SK-N-SH (cell line): Measurements from ENCODE around the gene SIX5. TPM values are rescaled to one million over a fixed set of nuclear protein-coding genes. Genes with fewer than 3 reads are reported as not detected.

ENCODE experiments used
- CTCF ChIA-PET: fragments of 300-600, 350-600 bp; formaldehyde crosslinking; extraction: SDS; loops from one replicate; lab custom pipeline; 2021; lab: Yijun Ruan, JAX
- POLR2A ChIA-PET: fragments of 350-600 bp; sonication (Branson Sonifier 250); formaldehyde crosslinking; extraction: SDS; loops from one replicate; lab custom pipeline; 2020; ENCODE audit warnings: antibody characterized with exemption, inconsistent platforms; lab: Yijun Ruan, JAX
- DNase-seq: peaks from one replicate; pipeline ENCODE4 v3.0.0; 2012
- H2AFZ ChIP-seq: fragments of 200-600 bp; sonication (generic); 2 replicates; pipeline ENCODE4 v1.8.1; 2016; ENCODE audit warnings: antibody characterized with exemption, mild to moderate bottlenecking, low read depth
- H3F3A ChIP-seq: fragments of 200-600 bp; sonication (generic); replicated peaks from 2 replicates; pipeline ENCODE3; 2016; ENCODE audit warnings: antibody characterized with exemption, mild to moderate bottlenecking; ENCODE audit not compliant: insufficient read depth
- H3K27ac ChIP-seq, 2 experiments: fragments of 200-500 bp in 1 of 2; fragments of 200-600 bp in 1 of 2; sonication (Bioruptor generic) in 1 of 2; sonication (generic), shearing (Covaris generic) in 1 of 2; 2 replicates each; pipeline versions ENCODE4 v1.5.1 to v1.6.1; 2014 to 2016; ENCODE audit warnings: low read depth in 2 of 2, inconsistent platforms in 1 of 2, low read length in 1 of 2, mild to moderate bottlenecking in 1 of 2, mixed read lengths in 1 of 2
- H3K27me3 ChIP-seq: fragments of 200-600 bp; sonication (generic), shearing (Covaris generic); 2 replicates; pipeline ENCODE4 v1.6.1; 2016; ENCODE audit warnings: mixed run types; ENCODE audit not compliant: insufficient read depth
- H3K36me3 ChIP-seq, 2 experiments: fragments of 200-500 bp in 1 of 2; fragments of 200-600 bp in 1 of 2; sonication (Bioruptor generic) in 1 of 2; sonication (generic) in 1 of 2; replicated peaks in 1 of 2; 2 replicates each; pipeline versions ENCODE3 to v1.5.1; 2014 to 2016; ENCODE audit warnings: low read length in 1 of 2, mild to moderate bottlenecking in 1 of 2; ENCODE audit not compliant: insufficient read depth in 2 of 2, control insufficient read depth in 1 of 2
- H3K4me1 ChIP-seq, 2 experiments: fragments of 200-500 bp in 1 of 2; fragments of 200-600 bp in 1 of 2; sonication (Bioruptor generic) in 1 of 2; sonication (generic), shearing (Covaris generic) in 1 of 2; 2 replicates each; pipeline versions ENCODE4 v1.5.1 to v1.6.1; 2014 to 2016; ENCODE audit warnings: low read depth in 1 of 2, low read length in 1 of 2, mixed run types in 1 of 2; ENCODE audit not compliant: insufficient read depth in 2 of 2, control insufficient read depth in 1 of 2
- H3K4me2 ChIP-seq: fragments of 200-600 bp; sonication (generic), shearing (Covaris generic); 2 replicates; pipeline ENCODE4 v1.6.1; 2017; ENCODE audit warnings: mixed run types
- H3K4me3 ChIP-seq, 2 experiments: fragments of 200-500 bp in 1 of 2; fragments of 200-600 bp in 1 of 2; sonication (Bioruptor generic) in 1 of 2; sonication (generic), shearing (Covaris generic) in 1 of 2; 2 replicates each; pipeline versions ENCODE4 v1.5.1 to v1.8.1; 2014 to 2016; ENCODE audit warnings: low read depth in 2 of 2, inconsistent platforms in 1 of 2, low read length in 1 of 2, mild to moderate bottlenecking in 1 of 2, mixed read lengths in 1 of 2, moderate library complexity in 1 of 2
- H3K79me2 ChIP-seq: fragments of 200-600 bp; sonication (generic); 2 replicates; pipeline ENCODE4 v1.8.1; 2017; ENCODE audit warnings: mild to moderate bottlenecking; ENCODE audit not compliant: insufficient read depth
- H3K9ac ChIP-seq: fragments of 200-600 bp; sonication (generic); 2 replicates; pipeline ENCODE4 v1.6.1; 2017; ENCODE audit warnings: mixed run types
- H3K9me2 ChIP-seq: fragments of 200-600 bp; sonication (generic); 2 replicates; pipeline ENCODE4 v1.6.1; 2017; ENCODE audit warnings: mixed run types
- H3K9me3 ChIP-seq: fragments of 200-600 bp; sonication (generic); 2 replicates; pipeline ENCODE4 v1.6.1; 2017; ENCODE audit warnings: mixed run types, mild to moderate bottlenecking, moderate library complexity
- H4K20me1 ChIP-seq: fragments of 200-600 bp; sonication (generic); 2 replicates; pipeline ENCODE4 v1.6.1; 2017; ENCODE audit warnings: mild to moderate bottlenecking, mixed run types; ENCODE audit not compliant: insufficient read depth
- CHD2 ChIP-seq: fragments of 150-350 bp; IDR thresholded peaks from 2 replicates; pipeline ENCODE4 v1.6.1; 2018; ENCODE audit warnings: low read length; ENCODE audit not compliant: partially characterized antibody
- ELF1 ChIP-seq: IDR thresholded peaks from 2 replicates; pipeline ENCODE4 v1.4.0; 2012
- EZH2phosphoT487 ChIP-seq: fragments of 200-600 bp; sonication (generic); IDR thresholded peaks from 2 replicates; pipeline ENCODE4 v1.6.1; 2017; ENCODE audit warnings: low read depth, mixed run types, mild to moderate bottlenecking, antibody characterized with exemption, moderate library complexity, borderline replicate concordance
- FOXJ3 ChIP-seq: sonication (generic); formaldehyde crosslinking; IDR thresholded peaks from 2 replicates; pipeline ENCODE4 v1.5.1; 2020; ENCODE audit warnings: mild to moderate bottlenecking, missing genetic modification reagents
- GABPA ChIP-seq: IDR thresholded peaks from 2 replicates; pipeline ENCODE4 v1.4.0; 2012; ENCODE audit warnings: low read depth, mild to moderate bottlenecking
- GATA2 ChIP-seq: sonication (generic); formaldehyde crosslinking; IDR thresholded peaks from 2 replicates; pipeline ENCODE4 v1.5.0; 2020; ENCODE audit warnings: mild to moderate bottlenecking, missing genetic modification reagents
- JUND ChIP-seq: IDR thresholded peaks from 2 replicates; pipeline ENCODE4 v1.4.0; 2012
- MEF2A ChIP-seq: IDR thresholded peaks from 2 replicates; pipeline ENCODE4 v1.4.0; 2012; ENCODE audit warnings: low read depth, borderline replicate concordance
- MXI1 ChIP-seq: IDR thresholded peaks from 2 replicates; pipeline ENCODE4 v1.6.1; 2012; ENCODE audit warnings: mild to moderate bottlenecking, low read depth, low read length, improper control_type of control experiment
- POLR2AphosphoS5 ChIP-seq: IDR thresholded peaks from 2 replicates; pipeline ENCODE4 v1.6.1; 2012; ENCODE audit warnings: low read depth, low read length
- RAD21 ChIP-seq: IDR thresholded peaks from 2 replicates; pipeline ENCODE4 v1.6.1; 2012; ENCODE audit warnings: mild to moderate bottlenecking, low read length
- RCOR1 ChIP-seq: fragments of 150-350 bp; IDR thresholded peaks from 2 replicates; pipeline ENCODE4 v1.6.1; 2017; ENCODE audit warnings: antibody characterized with exemption, low read length
- RFX5 ChIP-seq: IDR thresholded peaks from 2 replicates; pipeline ENCODE4 v1.6.1; 2012; ENCODE audit warnings: mild to moderate bottlenecking, improper control_type of control experiment, low read length
- SIN3A ChIP-seq: IDR thresholded peaks from 2 replicates; pipeline ENCODE4 v1.6.1; 2012; ENCODE audit warnings: low read depth, mild to moderate bottlenecking, low read length, moderate library complexity, borderline replicate concordance
- TAF1 ChIP-seq: IDR thresholded peaks from 2 replicates; pipeline ENCODE4 v1.6.1; 2012; ENCODE audit warnings: low read depth, mild to moderate bottlenecking, low read length, moderate library complexity, borderline replicate concordance
- TCF12 ChIP-seq: IDR thresholded peaks from 2 replicates; pipeline ENCODE4 v1.4.0; 2012
- TEAD4 ChIP-seq: IDR thresholded peaks from 2 replicates; pipeline ENCODE4 v1.4.0; 2012; ENCODE audit warnings: mild to moderate bottlenecking, borderline replicate concordance; ENCODE audit not compliant: insufficient read depth
- whole genome bisulfite sequencing: methylation state at CpG from one replicate; pipeline ENCODE4 v1.1.6; 2017; ENCODE audit warnings: low lambda C conversion rate; 5-methylcytosine and 5-hydroxymethylcytosine counted together
- polyA plus RNA-seq, 3 experiments: library from polyadenylated mRNA; depleted of rRNA; stranded (reverse); fragments of >200 nt; gene quantifications; 2 replicates each; pipeline ENCODE4 v1.2.3, GENCODE V29; 2012
- TF ChIP-seq, protein P1 (sequence below): fragments of 150-350 bp; IDR thresholded peaks from 2 replicates; pipeline ENCODE4 v1.6.1; 2017; ENCODE audit warnings: antibody characterized with exemption, low read length, low read depth, borderline replicate concordance
- TF ChIP-seq, protein P2 (sequence below): IDR thresholded peaks from 2 replicates; pipeline ENCODE4 v1.4.0; 2012; ENCODE audit warnings: low read depth
- TF ChIP-seq, protein P3 (sequence below): fragments of 150-350 bp; IDR thresholded peaks from 2 replicates; pipeline ENCODE4 v1.6.1; 2016; ENCODE audit warnings: mild to moderate bottlenecking, low read depth, low read length
- TF ChIP-seq, protein P4 (sequence below): IDR thresholded peaks from 2 replicates; pipeline ENCODE4 v1.6.1; 2012; ENCODE audit warnings: mild to moderate bottlenecking, low read depth, low read length, moderate library complexity
- TF ChIP-seq, protein P5 (sequence below): IDR thresholded peaks from 2 replicates; pipeline ENCODE4; 2012

The SIX5 gene
- polyA plus RNA-seq, 1 of the 3 experiments (the other 2 are of a cell fraction) = 8.4 TPM

DNA sequence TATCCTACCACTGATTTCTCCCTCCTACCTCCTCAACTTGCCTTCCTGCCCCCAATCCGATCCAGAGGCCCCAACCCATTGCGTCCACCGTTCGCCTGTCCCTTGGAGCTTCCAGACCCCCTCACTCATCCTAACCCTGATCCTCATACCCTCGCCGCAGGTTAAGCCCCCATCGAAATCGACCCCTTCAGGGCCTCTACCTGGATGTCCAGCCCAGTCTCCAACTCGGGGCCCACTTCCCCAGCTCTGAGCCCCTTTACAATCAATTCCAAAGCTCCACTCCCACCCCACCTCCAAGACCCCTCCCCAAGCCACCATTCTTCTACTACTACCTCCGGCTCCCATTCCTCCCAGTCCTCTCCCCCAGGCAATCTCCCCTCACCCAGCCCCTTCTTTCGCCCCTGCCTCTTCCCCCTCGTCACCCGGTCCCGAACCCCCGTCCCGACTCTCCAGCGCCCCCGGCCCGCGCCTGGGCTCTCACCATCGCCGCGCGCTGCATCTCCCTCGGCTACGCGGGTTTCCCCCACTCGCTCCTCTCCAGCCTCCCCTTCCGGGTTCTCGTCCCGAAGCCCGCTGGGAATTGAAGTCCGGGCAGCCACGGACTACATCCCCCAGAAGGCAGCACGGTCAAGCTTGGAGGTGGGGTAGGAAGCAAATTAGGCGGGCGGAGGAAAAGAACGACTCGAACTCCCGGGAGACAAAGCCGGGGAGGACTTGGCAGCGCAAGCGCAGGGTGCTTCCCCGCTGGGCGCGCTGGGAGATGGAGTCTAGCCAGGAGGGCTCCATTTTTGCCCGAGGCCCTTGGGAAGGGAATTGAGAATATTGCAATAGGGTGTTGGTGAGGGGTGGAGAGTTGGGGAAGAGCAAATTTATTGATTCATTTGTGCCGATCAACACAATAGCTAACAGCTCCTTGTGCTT, 38.4 kb downstream of the SIX5 start, which contains the start of gene FBXO46 (continued):
- TF ChIP-seq, protein P1, sequence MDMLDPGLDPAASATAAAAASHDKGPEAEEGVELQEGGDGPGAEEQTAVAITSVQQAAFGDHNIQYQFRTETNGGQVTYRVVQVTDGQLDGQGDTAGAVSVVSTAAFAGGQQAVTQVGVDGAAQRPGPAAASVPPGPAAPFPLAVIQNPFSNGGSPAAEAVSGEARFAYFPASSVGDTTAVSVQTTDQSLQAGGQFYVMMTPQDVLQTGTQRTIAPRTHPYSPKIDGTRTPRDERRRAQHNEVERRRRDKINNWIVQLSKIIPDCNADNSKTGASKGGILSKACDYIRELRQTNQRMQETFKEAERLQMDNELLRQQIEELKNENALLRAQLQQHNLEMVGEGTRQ = no peak
- TF ChIP-seq MEF2A = no peak
- TF ChIP-seq JUND = no peak
- TF ChIP-seq POLR2AphosphoS5 = peak; percentile 78
- TF ChIP-seq TEAD4 = no peak
- peak; percentile 52; the same call in 1 of the 2 replicates for TF ChIP-seq TCF12
- TF ChIP-seq FOXJ3 = no peak
- TF ChIP-seq SIN3A = peak; percentile 91
- no peak for TF ChIP-seq RFX5
- TF ChIP-seq, protein P2, sequence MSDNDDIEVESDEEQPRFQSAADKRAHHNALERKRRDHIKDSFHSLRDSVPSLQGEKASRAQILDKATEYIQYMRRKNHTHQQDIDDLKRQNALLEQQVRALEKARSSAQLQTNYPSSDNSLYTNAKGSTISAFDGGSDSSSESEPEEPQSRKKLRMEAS = peak; percentile 63; the same call in 1 of the 2 replicates
- TF ChIP-seq, protein P3, sequence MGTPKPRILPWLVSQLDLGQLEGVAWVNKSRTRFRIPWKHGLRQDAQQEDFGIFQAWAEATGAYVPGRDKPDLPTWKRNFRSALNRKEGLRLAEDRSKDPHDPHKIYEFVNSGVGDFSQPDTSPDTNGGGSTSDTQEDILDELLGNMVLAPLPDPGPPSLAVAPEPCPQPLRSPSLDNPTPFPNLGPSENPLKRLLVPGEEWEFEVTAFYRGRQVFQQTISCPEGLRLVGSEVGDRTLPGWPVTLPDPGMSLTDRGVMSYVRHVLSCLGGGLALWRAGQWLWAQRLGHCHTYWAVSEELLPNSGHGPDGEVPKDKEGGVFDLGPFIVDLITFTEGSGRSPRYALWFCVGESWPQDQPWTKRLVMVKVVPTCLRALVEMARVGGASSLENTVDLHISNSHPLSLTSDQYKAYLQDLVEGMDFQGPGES = no peak

DNA sequence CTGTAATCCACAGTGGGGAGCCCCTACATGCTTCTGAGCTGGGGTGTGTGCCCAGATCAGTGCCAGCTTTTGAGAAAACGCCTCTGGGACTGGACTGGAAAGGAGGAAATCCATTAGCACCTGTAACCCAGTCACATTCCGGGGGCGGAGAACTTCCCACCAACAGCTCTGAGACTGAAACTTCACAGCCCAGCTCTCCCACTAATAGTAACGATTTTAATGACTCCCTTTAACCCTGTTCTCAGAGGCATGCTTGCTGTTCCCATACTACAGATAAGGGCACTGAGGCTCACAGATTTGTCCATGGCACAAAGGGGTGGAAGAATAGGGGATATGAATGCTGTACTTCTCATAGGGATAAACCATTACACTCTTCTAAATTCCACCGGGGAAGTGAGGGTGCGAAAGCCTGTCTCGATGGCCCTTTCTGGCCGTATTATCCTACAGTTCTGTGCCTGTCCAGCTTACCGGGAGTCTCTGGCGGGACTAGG, 39.2 kb downstream of the SIX5 start:
- ChIA-PET POLR2A (interaction anchor here (1.2 to 2.0 kb wide), 5 partner anchors 11 to 637 kb away, joined by 3 to 9 read pairs (median 4); partner anchors contain the start of genes QPCTL and SNRPD2), CTCF (interaction anchor here (0.6 to 2.1 kb wide), 11 partner anchors 11 to 160 kb away, joined by 3 to 10 read pairs (median 3); partner anchors contain the start of genes QPCTL, SIX5 and SNRPD2)
- Histone ChIP-seq H3K27ac (peak overlapping the region in 1 of 2 experiments; percentile 23; a peak in 2 of 4 replicates), H3K4me3 (peak overlapping the region; percentile 67 to 77), H3K9me2 (no peaks in the 10 kb centered on the region), H3K27me3 (no peaks in the 10 kb centered on the region), H3K36me3 (no peaks in the 10 kb centered on the region), H2AFZ (no peak overlapping the region), H3K79me2 (peaks cover 62% of the 10 kb centered on the region), H3F3A (no peaks in the 10 kb centered on the region), H3K9me3 (no peaks in the 10 kb centered on the region), H3K9ac (peak overlapping the region; percentile 81), H3K4me1 (peaks cover 0 to 3% of the 10 kb centered on the region in 2 experiments; a peak in 1 of 4 replicates), H4K20me1 (no peaks in the 10 kb centered on the region), H3K4me2 (peak overlapping the region; percentile 93)
- TF ChIP-seq, protein P4, sequence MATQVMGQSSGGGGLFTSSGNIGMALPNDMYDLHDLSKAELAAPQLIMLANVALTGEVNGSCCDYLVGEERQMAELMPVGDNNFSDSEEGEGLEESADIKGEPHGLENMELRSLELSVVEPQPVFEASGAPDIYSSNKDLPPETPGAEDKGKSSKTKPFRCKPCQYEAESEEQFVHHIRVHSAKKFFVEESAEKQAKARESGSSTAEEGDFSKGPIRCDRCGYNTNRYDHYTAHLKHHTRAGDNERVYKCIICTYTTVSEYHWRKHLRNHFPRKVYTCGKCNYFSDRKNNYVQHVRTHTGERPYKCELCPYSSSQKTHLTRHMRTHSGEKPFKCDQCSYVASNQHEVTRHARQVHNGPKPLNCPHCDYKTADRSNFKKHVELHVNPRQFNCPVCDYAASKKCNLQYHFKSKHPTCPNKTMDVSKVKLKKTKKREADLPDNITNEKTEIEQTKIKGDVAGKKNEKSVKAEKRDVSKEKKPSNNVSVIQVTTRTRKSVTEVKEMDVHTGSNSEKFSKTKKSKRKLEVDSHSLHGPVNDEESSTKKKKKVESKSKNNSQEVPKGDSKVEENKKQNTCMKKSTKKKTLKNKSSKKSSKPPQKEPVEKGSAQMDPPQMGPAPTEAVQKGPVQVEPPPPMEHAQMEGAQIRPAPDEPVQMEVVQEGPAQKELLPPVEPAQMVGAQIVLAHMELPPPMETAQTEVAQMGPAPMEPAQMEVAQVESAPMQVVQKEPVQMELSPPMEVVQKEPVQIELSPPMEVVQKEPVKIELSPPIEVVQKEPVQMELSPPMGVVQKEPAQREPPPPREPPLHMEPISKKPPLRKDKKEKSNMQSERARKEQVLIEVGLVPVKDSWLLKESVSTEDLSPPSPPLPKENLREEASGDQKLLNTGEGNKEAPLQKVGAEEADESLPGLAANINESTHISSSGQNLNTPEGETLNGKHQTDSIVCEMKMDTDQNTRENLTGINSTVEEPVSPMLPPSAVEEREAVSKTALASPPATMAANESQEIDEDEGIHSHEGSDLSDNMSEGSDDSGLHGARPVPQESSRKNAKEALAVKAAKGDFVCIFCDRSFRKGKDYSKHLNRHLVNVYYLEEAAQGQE = no peak
- no peak for TF ChIP-seq EZH2phosphoT487
- no peak for TF ChIP-seq CHD2
- no peak for TF ChIP-seq RAD21
- no peak for TF ChIP-seq FOXJ3
- no peak for TF ChIP-seq MXI1
- TF ChIP-seq TAF1 = no peak
- TF ChIP-seq, protein P5, sequence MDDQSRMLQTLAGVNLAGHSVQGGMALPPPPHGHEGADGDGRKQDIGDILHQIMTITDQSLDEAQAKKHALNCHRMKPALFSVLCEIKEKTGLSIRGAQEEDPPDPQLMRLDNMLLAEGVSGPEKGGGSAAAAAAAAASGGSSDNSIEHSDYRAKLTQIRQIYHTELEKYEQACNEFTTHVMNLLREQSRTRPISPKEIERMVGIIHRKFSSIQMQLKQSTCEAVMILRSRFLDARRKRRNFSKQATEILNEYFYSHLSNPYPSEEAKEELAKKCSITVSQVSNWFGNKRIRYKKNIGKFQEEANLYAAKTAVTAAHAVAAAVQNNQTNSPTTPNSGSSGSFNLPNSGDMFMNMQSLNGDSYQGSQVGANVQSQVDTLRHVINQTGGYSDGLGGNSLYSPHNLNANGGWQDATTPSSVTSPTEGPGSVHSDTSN = no peak
- TF ChIP-seq RCOR1 = no peak
- TF ChIP-seq ELF1 = no peak
- TF ChIP-seq GABPA = no peak
- no peak for TF ChIP-seq RFX5
- no peak for TF ChIP-seq TCF12
- TF ChIP-seq, protein P1 = no peak
- TF ChIP-seq GATA2 = no peak
- TF ChIP-seq POLR2AphosphoS5 = no peak
- WGBS = 11% methylated on average over 9 of the region's 10 CpGs
- DNase-seq = no peak
